Measurements from ENCODE around the gene STOM. TPM values are rescaled to one million over a fixed set of nuclear protein-coding genes. Genes with fewer than 3 reads are reported as not detected.

STOM gene
- total RNA-seq, 1 experiment from 2014 or later: 22.4 TPM

DNA sequence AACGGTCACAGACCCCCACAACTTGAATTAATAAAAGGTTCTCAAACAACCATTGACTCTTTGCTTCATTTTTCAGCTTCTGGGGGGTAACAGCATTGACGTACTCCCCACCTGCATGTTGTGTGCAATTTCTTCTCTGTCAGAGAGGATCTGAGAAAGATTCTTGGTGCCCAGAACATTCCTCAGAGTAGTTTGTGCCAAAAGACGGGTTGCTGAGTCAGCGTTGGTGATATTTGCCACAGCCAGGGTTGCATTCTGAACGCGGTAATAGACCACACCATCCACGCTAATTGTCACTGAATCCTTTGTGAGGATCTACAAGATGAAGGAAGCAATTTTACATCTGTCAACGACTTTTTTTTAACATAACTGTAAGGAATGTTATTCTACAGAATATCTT, 21.0 kb downstream of the STOM start (continued):
- TF ChIP-seq CTCF (IDR thresholded peaks at IDR 0.05 in 2 of 3, conservative IDR thresholded peaks at IDR 0.05 in 1 of 3; ENCODE audit: borderline replicate concordance in 1 of 3, insufficient read depth in 1 of 3, low read depth in 2 of 3, low read length in 2 of 3): no peak
- no peak for TF ChIP-seq ELF1 (IDR thresholded peaks at IDR 0.05; ENCODE audit: borderline replicate concordance, low read depth)
- TF ChIP-seq POLR2A (IDR thresholded peaks at IDR 0.05; ENCODE audit: borderline replicate concordance, extremely low read depth, insufficient read depth, insufficient read length): no peak
- no peak for TF ChIP-seq POLR2AphosphoS5 (IDR thresholded peaks at IDR 0.05; ENCODE audit: low read depth, low read length)
- no peak for TF ChIP-seq FOSL1 (IDR thresholded peaks at IDR 0.05; ENCODE audit: low read depth)
- TF ChIP-seq YY1 (IDR thresholded peaks at IDR 0.05; ENCODE audit: extremely low read depth, insufficient replicate concordance, low read depth, low read length): no peak

- intact Hi-C loops (cut with micrococcal nuclease): no loop called here
- no peaks in the 10 kb centered on the region; a peak in 1 of 4 replicates for H3K36me3 ChIP-seq (ENCODE audit: control insufficient read depth in 1 of 2, insufficient read depth in 2 of 2, low read length in 2 of 2)
Observed at GRCh38 chr9:121348221-121348620, 21.8 kb downstream of the STOM start.

More at GRCh38 chr9:121348221-121348620, 21.8 kb downstream of the STOM start:
- H3K4me2 ChIP-seq (ENCODE audit: low read length): no peak overlapping the region
- ChIA-PET POLR2A (no interaction called here), RAD21 (ENCODE audit: low non-redundant PET in 1 of 2, low total read pairs in 2 of 2, uncharacterized antibody in 2 of 2, unreplicated experiment in 2 of 2) (no interaction called here), CTCF (interaction anchor here (0.8 kb wide), 1 partner anchor 134 kb away, joined by 3 read pairs; no protein-coding TSS in a partner anchor)
- no peak for DNase-seq (ENCODE audit: low read depth, low spot score)
- no peaks in the 10 kb centered on the region for H4K20me1 ChIP-seq (ENCODE audit: insufficient read depth)
- H3K9me2 ChIP-seq (ENCODE audit: insufficient read depth): no peaks in the 10 kb centered on the region
- H3K27me3 ChIP-seq (ENCODE audit: insufficient read depth, low read length): no peaks in the 10 kb centered on the region
- TF ChIP-seq, protein P1, sequence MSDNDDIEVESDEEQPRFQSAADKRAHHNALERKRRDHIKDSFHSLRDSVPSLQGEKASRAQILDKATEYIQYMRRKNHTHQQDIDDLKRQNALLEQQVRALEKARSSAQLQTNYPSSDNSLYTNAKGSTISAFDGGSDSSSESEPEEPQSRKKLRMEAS (IDR thresholded peaks at IDR 0.05): no peak
- H3K9ac ChIP-seq (ENCODE audit: low read length): no peak overlapping the region
- no peak overlapping the region for H3K4me3 ChIP-seq (replicated peaks in 1 of 2; ENCODE audit: low read depth in 1 of 2, low read length in 2 of 2)
- no peaks in the 10 kb centered on the region for H3K9me3 ChIP-seq (ENCODE audit: control insufficient read depth in 1 of 2, insufficient read depth in 1 of 2, low read depth in 1 of 2, low read length in 2 of 2)
- no peak overlapping the region for H3K27ac ChIP-seq (ENCODE audit: low read depth, low read length)
- H3K79me2 ChIP-seq (ENCODE audit: insufficient read depth, low read length): no peaks in the 10 kb centered on the region
- no peak overlapping the region for H2AFZ ChIP-seq (ENCODE audit: low read depth, low read length, poor library complexity, severe bottlenecking)
- BruUV-seq (replicated peaks): no TSS peak
- no peak for ATAC-seq
- H3K4me1 ChIP-seq (ENCODE audit: control insufficient read depth in 1 of 2, insufficient read depth in 2 of 2, low read length in 2 of 2): peaks cover 9 to 13% of the 10 kb centered on the region in 2 experiments; a peak in 3 of 4 replicates

All from HCT116 (cell line).